Measurements from ENCODE around the gene MT2A.

MT2A gene

GRCh38 chr16:56628486-56629350, 20.3 kb downstream of the MT2A start:
- no peak for TF ChIP-seq POLR2AphosphoS5 (IDR thresholded peaks at IDR 0.05; ENCODE audit: low read depth, low read length)
- TF ChIP-seq REST (IDR thresholded peaks at IDR 0.05; ENCODE audit: insufficient read depth in 1 of 2, low read depth in 2 of 2, low read length in 2 of 2): no peak
- TF ChIP-seq SIN3A (IDR thresholded peaks at IDR 0.05; ENCODE audit: borderline replicate concordance, insufficient read depth, low read length): no peak
- TF ChIP-seq FOXP2 (optimal IDR thresholded peaks at IDR 0.05; ENCODE audit: borderline replicate concordance, extremely low read depth, extremely low read length, insufficient read depth): no peak
- TF ChIP-seq TAF1 (IDR thresholded peaks at IDR 0.05; ENCODE audit: borderline replicate concordance, insufficient read depth, low read length): no peak

- TF ChIP-seq REST (IDR thresholded peaks at IDR 0.05; ENCODE audit: insufficient read depth in 1 of 2, low read depth in 2 of 2, low read length in 2 of 2) (no peak), TAF1 (IDR thresholded peaks at IDR 0.05; ENCODE audit: borderline replicate concordance, insufficient read depth, low read length) (no peak), FOXP2 (optimal IDR thresholded peaks at IDR 0.05; ENCODE audit: borderline replicate concordance, extremely low read depth, extremely low read length, insufficient read depth) (no peak), SIN3A (IDR thresholded peaks at IDR 0.05; ENCODE audit: borderline replicate concordance, insufficient read depth, low read length) (no peak), POLR2AphosphoS5 (IDR thresholded peaks at IDR 0.05; ENCODE audit: low read depth, low read length) (no peak)
Measured at GRCh38 chr16:56629531-56629930, 21.1 kb downstream of the MT2A start.

- TF ChIP-seq POLR2AphosphoS5 (IDR thresholded peaks at IDR 0.05; ENCODE audit: low read depth, low read length) (no peak), REST (IDR thresholded peaks at IDR 0.05; ENCODE audit: insufficient read depth in 1 of 2, low read depth in 2 of 2, low read length in 2 of 2) (no peak), FOXP2 (optimal IDR thresholded peaks at IDR 0.05; ENCODE audit: borderline replicate concordance, extremely low read depth, extremely low read length, insufficient read depth) (no peak), SIN3A (IDR thresholded peaks at IDR 0.05; ENCODE audit: borderline replicate concordance, insufficient read depth, low read length) (no peak), TAF1 (IDR thresholded peaks at IDR 0.05; ENCODE audit: borderline replicate concordance, insufficient read depth, low read length) (no peak)
Measured at GRCh38 chr16:56630134-56630533, 21.8 kb downstream of the MT2A start.

- no peak for TF ChIP-seq POLR2AphosphoS5 (IDR thresholded peaks at IDR 0.05; ENCODE audit: low read depth, low read length)
Measured at GRCh38 chr16:56631197-56631596, 22.8 kb downstream of the MT2A start.

GRCh38 chr16:56631832-56632155, 23.4 kb downstream of the MT2A start:
- no peak for TF ChIP-seq POLR2AphosphoS5 (IDR thresholded peaks at IDR 0.05; ENCODE audit: low read depth, low read length)

GRCh38 chr16:56632156-56632847, 23.9 kb downstream of the MT2A start, which contains the start of gene MT1M:
Gene MT1M (plus strand): TSS chr16:56632659. CDS start chr16:56632732, 73 bp downstream.
- no peak for TF ChIP-seq TAF1 (IDR thresholded peaks at IDR 0.05; ENCODE audit: borderline replicate concordance, insufficient read depth, low read length)
- TF ChIP-seq SIN3A (IDR thresholded peaks at IDR 0.05; ENCODE audit: borderline replicate concordance, insufficient read depth, low read length): no peak
- no peak for TF ChIP-seq REST (IDR thresholded peaks at IDR 0.05; ENCODE audit: insufficient read depth in 1 of 2, low read depth in 2 of 2, low read length in 2 of 2)
- no peak for TF ChIP-seq FOXP2 (optimal IDR thresholded peaks at IDR 0.05; ENCODE audit: borderline replicate concordance, extremely low read depth, extremely low read length, insufficient read depth)
- TF ChIP-seq POLR2AphosphoS5 (IDR thresholded peaks at IDR 0.05; ENCODE audit: low read depth, low read length): no peak

Measured in PFSK-1 (cell line).